Fibroblast of mammary gland (primary cell): ENCODE data around the gene PAX3.

Experiments
- DNase-seq: peaks from one replicate; pipeline ENCODE4 v3.0.0-alpha.2; 2010; ENCODE audit warnings: low read depth
- H3K4me3 ChIP-seq: 2 replicates; pipeline ENCODE4 v1.5.1; 2011; ENCODE audit warnings: low read depth, mild to moderate bottlenecking, low read length, moderate library complexity; ENCODE audit not compliant: control insufficient read depth
- TF ChIP-seq, protein P1 (sequence below): conservative IDR thresholded peaks from 2 replicates; pipeline ENCODE4 v1.5.1; 2011; ENCODE audit warnings: low read depth, low read length, inconsistent platforms; ENCODE audit not compliant: control insufficient read depth, insufficient read depth

Gene PAX3

DNA sequence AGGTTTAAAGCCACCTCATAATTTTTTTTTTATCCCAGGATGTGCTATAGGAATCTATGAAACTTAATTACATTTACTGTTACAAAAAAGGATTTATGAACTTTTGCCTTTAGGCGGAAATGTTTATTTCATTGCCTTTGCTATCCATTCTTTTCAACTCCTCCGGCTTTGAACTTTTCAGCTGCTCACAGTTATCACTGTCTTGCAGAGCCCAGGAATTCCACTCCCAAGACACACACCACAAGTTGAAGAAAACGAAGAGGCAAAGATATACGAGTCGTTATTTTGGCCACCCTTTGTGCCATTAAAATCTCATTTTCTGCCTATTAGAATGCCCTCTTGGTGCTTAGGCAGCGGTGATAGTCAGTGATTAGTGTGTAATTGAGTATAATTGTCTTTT lies 80.0 kb downstream of the PAX3 start:
- H3K4me3 ChIP-seq = no peak overlapping the region
- no peak for DNase-seq
- TF ChIP-seq, protein P1, sequence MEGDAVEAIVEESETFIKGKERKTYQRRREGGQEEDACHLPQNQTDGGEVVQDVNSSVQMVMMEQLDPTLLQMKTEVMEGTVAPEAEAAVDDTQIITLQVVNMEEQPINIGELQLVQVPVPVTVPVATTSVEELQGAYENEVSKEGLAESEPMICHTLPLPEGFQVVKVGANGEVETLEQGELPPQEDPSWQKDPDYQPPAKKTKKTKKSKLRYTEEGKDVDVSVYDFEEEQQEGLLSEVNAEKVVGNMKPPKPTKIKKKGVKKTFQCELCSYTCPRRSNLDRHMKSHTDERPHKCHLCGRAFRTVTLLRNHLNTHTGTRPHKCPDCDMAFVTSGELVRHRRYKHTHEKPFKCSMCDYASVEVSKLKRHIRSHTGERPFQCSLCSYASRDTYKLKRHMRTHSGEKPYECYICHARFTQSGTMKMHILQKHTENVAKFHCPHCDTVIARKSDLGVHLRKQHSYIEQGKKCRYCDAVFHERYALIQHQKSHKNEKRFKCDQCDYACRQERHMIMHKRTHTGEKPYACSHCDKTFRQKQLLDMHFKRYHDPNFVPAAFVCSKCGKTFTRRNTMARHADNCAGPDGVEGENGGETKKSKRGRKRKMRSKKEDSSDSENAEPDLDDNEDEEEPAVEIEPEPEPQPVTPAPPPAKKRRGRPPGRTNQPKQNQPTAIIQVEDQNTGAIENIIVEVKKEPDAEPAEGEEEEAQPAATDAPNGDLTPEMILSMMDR = no peak

DNA sequence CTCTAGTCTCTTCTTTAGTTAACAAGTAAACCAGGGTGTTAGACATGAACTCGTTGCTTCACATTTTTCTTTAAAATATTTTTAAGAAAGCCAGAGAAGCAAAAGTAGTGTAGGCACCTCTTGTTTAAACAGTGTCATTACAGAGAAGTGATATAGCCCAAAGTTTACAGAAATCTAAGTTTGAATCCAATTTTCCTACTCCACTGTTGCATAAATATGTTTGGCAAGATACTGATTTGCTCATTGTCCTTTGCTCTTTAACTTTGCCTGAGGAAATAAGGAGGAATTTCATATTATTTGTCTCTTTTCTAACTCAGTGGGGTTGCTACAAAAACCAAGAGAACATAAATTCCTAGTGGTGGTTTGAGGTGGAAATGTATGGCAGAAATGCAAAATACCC lies 81.1 kb downstream of the PAX3 start:
- no peak overlapping the region for H3K4me3 ChIP-seq
- TF ChIP-seq, protein P1 = no peak
- no peak for DNase-seq

DNA sequence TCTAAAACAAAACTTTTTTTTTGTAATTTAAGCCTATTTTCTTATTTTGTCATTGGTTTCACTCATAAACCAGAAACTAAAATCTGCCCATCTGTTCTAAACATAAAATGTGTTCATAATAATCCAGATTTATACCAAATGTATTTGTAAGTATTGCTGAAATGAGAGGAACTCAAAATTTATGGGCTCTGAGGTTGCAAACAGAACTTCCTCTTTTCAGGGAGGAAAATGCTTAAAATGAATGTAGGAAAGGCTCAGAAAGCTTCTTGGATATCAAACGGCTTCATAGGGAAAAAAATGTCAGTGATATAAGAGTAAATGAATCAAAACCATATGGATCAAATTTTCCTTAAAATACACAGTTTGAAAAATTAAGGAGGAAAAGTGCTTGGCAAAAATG lies 83.9 kb downstream of the PAX3 start:
- TF ChIP-seq, protein P1 = no peak
- H3K4me3 ChIP-seq = no peak overlapping the region
- no peak for DNase-seq

DNA sequence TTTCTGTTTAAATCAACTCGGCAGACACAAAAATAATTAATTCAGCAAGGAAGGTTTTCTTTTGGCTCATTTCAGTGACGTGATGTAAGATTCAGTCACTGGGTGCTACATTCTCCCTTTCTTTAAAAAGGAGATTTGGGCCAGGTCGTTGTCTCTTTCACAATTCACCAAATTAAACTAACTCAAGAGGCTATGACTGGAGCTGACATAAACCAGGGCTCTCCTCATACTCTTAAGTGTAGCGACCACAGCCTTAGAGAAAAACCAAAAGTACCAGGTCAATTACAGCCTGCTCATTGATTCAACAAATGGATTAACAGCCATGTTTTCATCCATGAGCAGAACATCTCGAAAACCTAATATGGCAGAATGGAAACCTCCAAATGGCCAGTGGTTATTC lies 85.7 kb downstream of the PAX3 start:
- H3K4me3 ChIP-seq = no peak overlapping the region
- TF ChIP-seq, protein P1 = no peak
- no peak for DNase-seq

DNA sequence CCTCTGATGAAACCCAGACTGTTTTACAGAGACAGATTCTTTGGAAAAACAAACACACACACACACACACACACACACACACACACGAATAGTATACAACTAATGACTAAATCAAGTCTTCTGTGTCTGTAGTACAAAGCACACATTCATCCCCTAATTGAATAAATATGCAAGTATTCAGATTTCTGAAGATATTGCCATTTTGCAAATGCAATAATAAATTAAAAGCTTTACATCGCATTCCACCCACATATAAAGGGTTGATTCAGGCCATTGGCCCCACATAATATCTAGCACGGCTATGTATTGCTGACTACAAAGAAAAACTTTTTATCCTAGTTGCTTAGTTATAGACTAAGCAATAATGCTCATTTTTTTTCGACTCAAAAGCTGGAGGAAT lies 86.2 kb downstream of the PAX3 start:
- H3K4me3 ChIP-seq = no peak overlapping the region
- TF ChIP-seq, protein P1 = no peak
- no peak for DNase-seq

DNA sequence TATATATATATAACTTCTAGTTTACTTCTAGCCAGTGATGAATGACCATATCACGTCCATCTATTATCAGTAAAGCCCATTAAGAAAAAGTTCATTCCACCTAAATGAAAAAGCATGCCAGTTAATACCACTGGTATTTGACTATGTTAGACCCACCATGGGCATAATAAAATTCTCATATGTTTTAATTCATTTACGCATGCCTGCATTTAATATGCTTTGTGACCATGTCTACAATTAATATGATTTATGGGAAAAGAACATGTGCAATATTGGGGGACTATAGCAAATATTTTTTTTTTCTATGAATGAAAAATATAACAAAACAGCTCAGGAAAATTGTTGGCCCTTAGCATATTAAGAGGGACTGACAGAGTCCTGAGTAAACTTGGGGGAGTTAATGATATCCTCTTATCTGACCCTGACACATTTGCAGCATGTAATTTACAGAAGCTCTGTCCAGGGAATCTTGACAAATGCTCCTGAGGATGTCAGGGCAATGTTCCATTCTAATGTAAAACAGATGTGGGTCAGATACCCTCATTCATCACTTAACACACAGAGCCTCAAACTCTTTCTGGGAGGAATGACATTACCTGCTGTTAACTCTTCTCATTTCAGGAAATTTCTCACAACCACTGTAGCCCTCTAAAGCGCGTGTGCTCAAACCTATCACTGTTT lies 90.6 kb downstream of the PAX3 start:
- TF ChIP-seq, protein P1 = no peak
- no peak for DNase-seq

DNA sequence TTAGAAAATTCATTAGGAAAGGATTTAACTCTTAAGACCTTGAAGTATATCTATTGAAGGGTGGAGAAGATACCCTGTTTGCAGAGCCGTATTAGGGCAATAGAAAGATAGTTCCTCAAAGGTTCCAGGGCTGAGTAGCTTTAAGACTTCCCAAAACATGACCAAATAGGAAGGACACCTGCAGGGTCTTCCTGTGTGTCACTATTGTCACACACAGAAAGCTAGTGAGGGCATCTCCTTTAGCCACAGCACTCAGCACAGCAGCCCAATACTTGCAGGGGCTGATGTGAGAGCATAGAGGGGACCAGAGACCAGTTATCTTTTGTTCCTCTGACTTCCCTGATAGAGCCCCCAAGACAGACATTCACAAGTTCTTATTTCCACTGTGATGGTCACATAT lies 93.7 kb downstream of the PAX3 start:
- no peak for DNase-seq
- TF ChIP-seq, protein P1 = no peak
- no peak overlapping the region for H3K4me3 ChIP-seq

More for the DNA sequence above, 90.6 kb downstream of the PAX3 start:
- H3K4me3 ChIP-seq = no peak overlapping the region
